H9 (cell line): ENCODE data around the gene CRACDL. TPM values are rescaled to one million over a fixed set of nuclear protein-coding genes. Genes with fewer than 3 reads are reported as not detected.

Experiments used
- DNase-seq: peaks from one replicate; pipeline ENCODE4 v3.0.0-alpha.2; 2017
- H2AFZ ChIP-seq: one replicate; pipeline ENCODE4 v1.6.1; 2013; ENCODE audit warnings: mild to moderate bottlenecking, low read length, control low read depth, moderate library complexity
- H2AK5ac ChIP-seq: 2 replicates; pipeline ENCODE4 v1.6.1; 2013; ENCODE audit warnings: low read length, control low read depth, mixed read lengths; ENCODE audit not compliant: insufficient read length
- H2BK120ac ChIP-seq: one replicate; pipeline ENCODE4 v1.6.1; 2013; ENCODE audit warnings: low read depth, mild to moderate bottlenecking, low read length, control low read depth, inconsistent platforms; ENCODE audit not compliant: poor library complexity, severe bottlenecking
- H2BK12ac ChIP-seq: 2 replicates; pipeline ENCODE4 v1.6.1; 2013; ENCODE audit warnings: low read length, control low read depth, mixed read lengths, low read depth; ENCODE audit not compliant: insufficient read length
- H2BK15ac ChIP-seq: 2 replicates; pipeline ENCODE4 v1.6.1; 2013; ENCODE audit warnings: low read depth, low read length, control low read depth
- H2BK20ac ChIP-seq: one replicate; pipeline ENCODE4 v1.6.1; 2013; ENCODE audit warnings: low read depth, mild to moderate bottlenecking, low read length, control low read depth, inconsistent platforms; ENCODE audit not compliant: poor library complexity, severe bottlenecking
- H2BK5ac ChIP-seq: 2 replicates; pipeline ENCODE4 v1.6.1; 2013; ENCODE audit warnings: low read length, control low read depth, mixed read lengths; ENCODE audit not compliant: insufficient read length
- H3K14ac ChIP-seq: 2 replicates; pipeline ENCODE4 v1.6.1; 2013; ENCODE audit warnings: low read length, control low read depth; ENCODE audit not compliant: insufficient read depth
- H3K18ac ChIP-seq: 2 replicates; pipeline ENCODE4 v1.6.1; 2013; ENCODE audit warnings: low read depth, mild to moderate bottlenecking, mixed read lengths, low read length, control low read depth; ENCODE audit not compliant: insufficient read length
- H3K23ac ChIP-seq: 2 replicates; pipeline ENCODE4 v1.6.1; 2013; ENCODE audit warnings: low read length, control low read depth, mixed read lengths, low read depth; ENCODE audit not compliant: insufficient read length
- H3K23me2 ChIP-seq: 2 replicates; pipeline ENCODE4 v1.6.1; 2013; ENCODE audit warnings: low read depth, mild to moderate bottlenecking, mixed read lengths, low read length, control low read depth; ENCODE audit not compliant: insufficient read length, poor library complexity, severe bottlenecking
- H3K27ac ChIP-seq: 2 replicates; pipeline ENCODE4 v1.5.1; 2013; ENCODE audit warnings: low read length, control low read depth, mixed read lengths, low read depth; ENCODE audit not compliant: insufficient read length
- H3K27me3 ChIP-seq: 2 replicates; pipeline ENCODE4 v1.6.1; 2013; ENCODE audit warnings: low read length, control low read depth, inconsistent platforms; ENCODE audit not compliant: insufficient read depth
- H3K4ac ChIP-seq: 2 replicates; pipeline ENCODE4 v1.6.1; 2013; ENCODE audit warnings: low read depth, mild to moderate bottlenecking, control low read depth, inconsistent platforms, low read length, moderate library complexity
- H3K4me1 ChIP-seq: 2 replicates; pipeline ENCODE4 v1.6.1; 2013; ENCODE audit warnings: low read length, control low read depth, inconsistent platforms; ENCODE audit not compliant: insufficient read depth
- H3K4me2 ChIP-seq: 2 replicates; pipeline ENCODE4 v1.6.1; 2013; ENCODE audit warnings: low read length, control low read depth, mixed read lengths; ENCODE audit not compliant: insufficient read length, insufficient read depth
- H3K56ac ChIP-seq: 2 replicates; pipeline ENCODE4 v1.6.1; 2013; ENCODE audit warnings: low read depth, mild to moderate bottlenecking, mixed read lengths, low read length, control low read depth; ENCODE audit not compliant: insufficient read length
- H3K79me1 ChIP-seq: 2 replicates; pipeline ENCODE4 v1.6.1; 2013; ENCODE audit warnings: low read depth, mild to moderate bottlenecking, moderate library complexity, low read length, control low read depth, inconsistent platforms; ENCODE audit not compliant: insufficient read depth, poor library complexity, severe bottlenecking
- H3K79me2 ChIP-seq: 2 replicates; pipeline ENCODE4 v1.6.1; 2013; ENCODE audit warnings: low read length, control low read depth, inconsistent platforms; ENCODE audit not compliant: insufficient read depth
- H3K9ac ChIP-seq: 2 replicates; pipeline ENCODE4 v1.6.1; 2013; ENCODE audit warnings: low read length, control low read depth, mixed read lengths; ENCODE audit not compliant: insufficient read length; ENCODE audit errors: extremely low read depth
- H3K9me3 ChIP-seq: one replicate; pipeline ENCODE4 v1.6.1; 2013; ENCODE audit warnings: low read depth, low read length, inconsistent platforms; ENCODE audit not compliant: control insufficient read depth
- H3T11ph ChIP-seq: one replicate; pipeline ENCODE4 v1.6.1; 2013; ENCODE audit warnings: mild to moderate bottlenecking, low read length, control low read depth, inconsistent platforms
- H4K20me1 ChIP-seq: one replicate; pipeline ENCODE4 v1.6.1; 2013; ENCODE audit not compliant: control insufficient read depth, insufficient read length, insufficient read depth
- H4K5ac ChIP-seq: 2 replicates; pipeline ENCODE4 v1.6.1; 2013; ENCODE audit warnings: low read depth, mild to moderate bottlenecking, mixed read lengths, low read length, control low read depth; ENCODE audit not compliant: insufficient read length
- H4K8ac ChIP-seq: replicated peaks from 2 replicates; pipeline ENCODE4 v1.6.1; 2013; ENCODE audit warnings: low read length, control low read depth, mixed read lengths, low read depth; ENCODE audit not compliant: insufficient read length
- H4K91ac ChIP-seq: 2 replicates; pipeline ENCODE4 v1.6.1; 2013; ENCODE audit warnings: low read depth, mild to moderate bottlenecking, moderate library complexity, mixed read lengths, low read length, control low read depth; ENCODE audit not compliant: insufficient read length
- H3K27ac Mint-ChIP-seq, 3 experiments: 2 replicates in 2 of 3; 3 replicates in 1 of 3; pipeline ENCODE4 v1.8.0; 2020 to 2021; ENCODE audit warnings: mixed read lengths in 3 of 3, mild to moderate bottlenecking in 1 of 3, moderate library complexity in 1 of 3
- H3K27me3 Mint-ChIP-seq: 2 replicates; pipeline ENCODE4 v1.8.0; 2021; ENCODE audit warnings: low read depth, mild to moderate bottlenecking, moderate library complexity, mixed read lengths
- H3K36me3 Mint-ChIP-seq, 3 experiments: 2 replicates in 2 of 3; 3 replicates in 1 of 3; pipeline ENCODE4 v1.8.0; 2020 to 2021; ENCODE audit warnings: low read depth in 3 of 3, mixed read lengths in 3 of 3; ENCODE audit not compliant: insufficient read depth in 1 of 3
- H3K4me1 Mint-ChIP-seq, 2 experiments: 2 replicates each; pipeline ENCODE4 v1.8.0; 2020; ENCODE audit warnings: mixed read lengths in 2 of 2
- H3K4me3 Mint-ChIP-seq, 2 experiments: 2 replicates in 1 of 2; 3 replicates in 1 of 2; pipeline ENCODE4 v1.8.0; 2020 to 2021; ENCODE audit warnings: mild to moderate bottlenecking in 2 of 2, mixed read lengths in 2 of 2, moderate library complexity in 1 of 2
- H3K9me3 Mint-ChIP-seq, 2 experiments: 2 replicates in 1 of 2; 3 replicates in 1 of 2; pipeline ENCODE4 v1.8.0; 2020; ENCODE audit warnings: mild to moderate bottlenecking in 2 of 2, mixed read lengths in 2 of 2, moderate library complexity in 1 of 2
- CTCF ChIP-seq: fragments of 200-600 bp; sonication (generic); conservative IDR thresholded peaks from 3 replicates; pipeline ENCODE4 v1.8.0; 2021; ENCODE audit warnings: antibody characterized with exemption, mild to moderate bottlenecking
- WGBS: extraction: QIAGEN DNeasy Blood & Tissue Kit; methylation state at CpG from one replicate; pipeline ENCODE4 v1.1.7; 2013; ENCODE audit warnings: missing lambda C conversion rate, low lambda C conversion rate, mixed read lengths; ENCODE audit not compliant: insufficient read length; ENCODE audit errors: extremely low coverage; 5-methylcytosine and 5-hydroxymethylcytosine counted together
- total RNA-seq: library from RNA; stranded (reverse); gene quantifications from 2 replicates; pipeline ENCODE4 v1.2.1, GENCODE V29; 2021

The CRACDL gene
- total RNA-seq, 1 experiment from 2014 or later, result 0.48 TPM

GRCh38 chr2:98928242-98928641, 7.8 kb downstream of the CRACDL start:
- Histone ChIP-seq H4K91ac (no peak overlapping the region), H3K9ac (no peak overlapping the region), H3T11ph (no peak overlapping the region), H3K79me2 (no peaks in the 10 kb centered on the region), H4K8ac (no peak overlapping the region), H2BK5ac (no peak overlapping the region), H2AFZ (no peak overlapping the region), H3K9me3 (no peaks in the 10 kb centered on the region), H3K4ac (no peak overlapping the region), H3K27ac (no peak overlapping the region), H3K27me3 (no peaks in the 10 kb centered on the region), H3K18ac (no peak overlapping the region), H3K4me1 (no peaks in the 10 kb centered on the region), H2BK12ac (no peak overlapping the region), H3K79me1 (no peaks in the 10 kb centered on the region), H2AK5ac (no peak overlapping the region), H3K14ac (no peak overlapping the region), H3K23me2 (peaks cover 2% of the 10 kb centered on the region), H2BK120ac (no peak overlapping the region), H2BK15ac (no peak overlapping the region), H3K4me2 (no peak overlapping the region), H2BK20ac (no peak overlapping the region), H3K56ac (no peak overlapping the region), H3K23ac (no peak overlapping the region), H4K5ac (no peak overlapping the region), H4K20me1 (no peaks in the 10 kb centered on the region)
- no peak for TF ChIP-seq CTCF
- WGBS, result no CpG with 5 or more reads among the region's 10 CpGs
- Mint-ChIP-seq H3K27ac (no peak overlapping the region), H3K4me1 (peaks cover 7 to 12% of the 10 kb centered on the region in 2 experiments), H3K9me3 (peaks cover 2% of the 10 kb centered on the region in 2 experiments; a peak in 2 of 5 replicates), H3K4me3 (no peak overlapping the region), H3K36me3 (no peaks in the 10 kb centered on the region), H3K27me3 (peaks cover 14% of the 10 kb centered on the region)
- DNase-seq, result no peak
